Uterus (tissue), 4 donors: ENCODE data around the gene IL17RD. TPM values are rescaled to one million over a fixed set of nuclear protein-coding genes. Genes with fewer than 3 reads are reported as not detected.

Experiments
- DNase-seq, 2 donors: peaks; one replicate each; pipeline ENCODE4 v3.0.0-alpha.2; 2019 to 2020
- H3K27ac ChIP-seq, 2 donors: fragments of 200-600 bp; sonication (generic); 1 replicate in 1 of 2; 2 replicates in 1 of 2; pipeline ENCODE4 v1.5.1; 2016 to 2018
- H3K27me3 ChIP-seq, 2 donors: fragments of 200-600 bp; sonication (generic); one replicate each; pipeline ENCODE4 v1.5.1; 2018 to 2019; ENCODE audit warnings: control low read depth in 1 of 2
- H3K36me3 ChIP-seq, 2 donors: fragments of 200-600 bp; sonication (generic); one replicate each; pipeline ENCODE4 v1.5.1; 2019; ENCODE audit warnings: control low read depth in 1 of 2
- H3K4me1 ChIP-seq, 2 donors: fragments of 200-600 bp; sonication (generic); one replicate each; pipeline ENCODE4 v1.5.1; 2018 to 2019; ENCODE audit warnings: control low read depth in 1 of 2
- H3K4me3 ChIP-seq, 2 donors: fragments of 200-600 bp; sonication (generic); 1 replicate in 1 of 2; 2 replicates in 1 of 2; pipeline ENCODE4 v1.5.1; 2018 to 2019; ENCODE audit warnings: mild to moderate bottlenecking in 1 of 2
- H3K9me3 ChIP-seq, 2 donors: fragments of 200-600 bp; sonication (generic); one replicate each; pipeline ENCODE4 v1.5.1; 2019; ENCODE audit warnings: control low read depth in 1 of 2
- POLR2A ChIP-seq, 2 donors: fragments of 450-650 bp; IDR thresholded peaks; one replicate each; pipeline ENCODE4 v1.6.1; 2016; ENCODE audit warnings: antibody characterized with exemption in 2 of 2, mild to moderate bottlenecking in 1 of 2, moderate library complexity in 1 of 2
- intact Hi-C: fragments of 100-400 bp; cut with DNase I; formaldehyde crosslinking; loops from one replicate; pipeline ENCODE4 v1.15.1; 2023; ENCODE audit warnings: low total_unique reads
- total RNA-seq, 4 donors: library from RNA; depleted of rRNA in 3 of 4; stranded (reverse); fragments of >200 nt in 3 of 4; gene quantifications; one replicate each; pipeline versions ENCODE4 v1.1.0 to v1.2.4, GENCODE V29; 2014 to 2023
- TF ChIP-seq, protein P1 (sequence below), 4 experiments: fragments of 200-600 bp in 2 of 4; fragments of 450-650 bp in 2 of 4; sonication (generic) in 2 of 4; IDR thresholded peaks; one replicate each; pipeline ENCODE4 v1.5.1; 2016 to 2019; ENCODE audit warnings: antibody characterized with exemption in 4 of 4, mild to moderate bottlenecking in 2 of 4, moderate library complexity in 1 of 4
- donor health status: DM: yes; HTN: yes; CAD: no.

The IL17RD gene
- total RNA-seq, 4 donors from 2014 or later, result 19.0 to 95.9 (median 52.5) TPM

DNA sequence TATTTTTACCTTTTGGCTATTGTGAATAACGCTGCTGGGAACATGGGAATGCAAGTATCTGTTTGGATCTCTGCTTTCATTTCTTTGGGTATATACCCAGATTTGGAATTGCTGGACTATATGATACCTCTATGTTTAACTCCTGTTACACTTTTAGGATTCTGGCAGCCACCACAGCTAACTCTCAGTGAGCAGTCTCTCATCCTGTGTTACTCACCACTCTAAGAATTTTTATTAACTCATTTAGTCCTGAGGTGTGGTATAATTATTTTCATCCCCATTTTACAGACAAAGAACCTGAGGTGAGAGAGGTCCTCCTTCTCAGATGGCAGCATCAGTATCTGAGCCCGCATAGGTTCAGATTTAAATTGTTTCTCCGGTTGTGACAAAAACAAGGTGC, 103.6 kb downstream of the IL17RD start:
- no peak for DNase-seq
- no peaks in the 10 kb centered on the region for H3K36me3 ChIP-seq
- peak overlapping the region; percentile 65 to 75 for H3K27ac ChIP-seq
- H3K4me3 ChIP-seq, result no peak overlapping the region
- no peaks in the 10 kb centered on the region for H3K9me3 ChIP-seq
- H3K4me1 ChIP-seq, result peaks cover 0 to 5% of the 10 kb centered on the region in 2 donors
- intact Hi-C loops, result no loop called here
- TF ChIP-seq POLR2A (IDR thresholded peaks at IDR 0.05), result no peak
- TF ChIP-seq, protein P1, sequence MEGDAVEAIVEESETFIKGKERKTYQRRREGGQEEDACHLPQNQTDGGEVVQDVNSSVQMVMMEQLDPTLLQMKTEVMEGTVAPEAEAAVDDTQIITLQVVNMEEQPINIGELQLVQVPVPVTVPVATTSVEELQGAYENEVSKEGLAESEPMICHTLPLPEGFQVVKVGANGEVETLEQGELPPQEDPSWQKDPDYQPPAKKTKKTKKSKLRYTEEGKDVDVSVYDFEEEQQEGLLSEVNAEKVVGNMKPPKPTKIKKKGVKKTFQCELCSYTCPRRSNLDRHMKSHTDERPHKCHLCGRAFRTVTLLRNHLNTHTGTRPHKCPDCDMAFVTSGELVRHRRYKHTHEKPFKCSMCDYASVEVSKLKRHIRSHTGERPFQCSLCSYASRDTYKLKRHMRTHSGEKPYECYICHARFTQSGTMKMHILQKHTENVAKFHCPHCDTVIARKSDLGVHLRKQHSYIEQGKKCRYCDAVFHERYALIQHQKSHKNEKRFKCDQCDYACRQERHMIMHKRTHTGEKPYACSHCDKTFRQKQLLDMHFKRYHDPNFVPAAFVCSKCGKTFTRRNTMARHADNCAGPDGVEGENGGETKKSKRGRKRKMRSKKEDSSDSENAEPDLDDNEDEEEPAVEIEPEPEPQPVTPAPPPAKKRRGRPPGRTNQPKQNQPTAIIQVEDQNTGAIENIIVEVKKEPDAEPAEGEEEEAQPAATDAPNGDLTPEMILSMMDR (IDR thresholded peaks at IDR 0.05), result no peak
- H3K27me3 ChIP-seq, result no peaks in the 10 kb centered on the region

DNA sequence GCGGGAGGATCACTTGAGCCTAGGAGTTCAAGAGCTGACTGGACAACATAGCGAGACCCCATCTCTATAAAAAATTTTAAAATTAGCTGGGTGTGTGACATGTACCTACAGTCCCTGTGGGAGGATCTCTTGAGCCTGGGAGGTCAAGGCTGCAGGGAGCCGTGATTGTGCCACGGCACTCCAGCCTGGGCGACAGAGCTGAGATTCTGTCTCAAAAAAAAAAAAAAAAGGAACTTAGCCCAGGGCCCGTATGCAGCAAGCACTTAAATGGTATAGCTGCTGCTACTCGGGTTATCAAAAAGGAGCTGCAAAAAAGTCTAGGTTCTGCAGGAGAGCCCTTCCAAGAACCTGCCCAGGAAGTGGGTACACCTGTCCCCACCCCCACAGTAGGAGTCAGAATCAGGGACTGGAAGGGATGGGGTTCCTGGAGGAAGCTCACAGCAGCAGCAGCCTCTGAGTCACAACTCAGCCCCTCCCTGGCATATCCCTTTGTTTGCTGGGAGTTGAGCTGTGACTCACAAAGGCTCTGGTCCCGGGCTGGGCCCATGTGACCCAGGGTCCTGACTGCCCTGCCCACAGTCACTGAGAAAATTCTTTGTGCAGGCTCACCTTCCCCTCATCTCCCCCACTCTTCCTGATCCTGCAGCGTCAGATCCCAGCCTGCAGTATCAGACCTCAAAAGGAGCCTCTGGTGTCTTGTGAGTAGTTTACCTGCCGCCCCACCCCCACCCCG, 104.9 kb downstream of the IL17RD start, which contains the start of gene SPATA12:
Gene SPATA12 (plus strand): TSS at position 576 of the 733 bp plus-strand sequence. CDS start 13,031 bp downstream, outside the sequence.
- Histone ChIP-seq H3K4me1 (peaks cover 0 to 5% of the 10 kb centered on the region in 2 donors), H3K27me3 (no peaks in the 10 kb centered on the region), H3K36me3 (no peaks in the 10 kb centered on the region), H3K4me3 (no peak within 1 kb of the TSS), H3K27ac (peak within 1 kb of the TSS; percentile 65 to 75), H3K9me3 (no peaks in the 10 kb centered on the region)
- TF ChIP-seq, protein P1 (IDR thresholded peaks at IDR 0.05), result no peak
- no peak for TF ChIP-seq POLR2A (IDR thresholded peaks at IDR 0.05)
- DNase-seq, result peak; percentile 36 to 78
- intact Hi-C loops, result no loop called here

DNA sequence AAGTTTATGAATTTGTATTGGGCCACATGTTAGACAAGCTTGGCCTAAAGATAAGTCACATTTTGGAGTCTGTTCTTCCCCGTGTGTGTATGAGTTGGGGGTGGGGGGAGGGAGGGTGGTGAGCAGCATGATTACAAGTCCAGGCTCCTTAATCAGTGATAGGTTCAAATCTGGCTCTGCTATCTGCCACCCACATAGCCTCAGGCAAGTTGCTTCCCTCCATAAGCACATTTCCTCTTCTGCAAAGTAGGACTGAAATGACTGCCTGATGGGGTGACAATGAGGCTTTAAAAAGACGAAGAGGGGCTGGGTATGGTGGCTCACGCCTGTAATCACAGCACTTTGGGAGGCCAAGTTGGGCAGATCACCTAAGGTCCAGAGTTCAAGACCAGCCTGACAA, 105.7 kb downstream of the IL17RD start:
- Histone ChIP-seq H3K27me3 (no peaks in the 10 kb centered on the region), H3K36me3 (no peaks in the 10 kb centered on the region), H3K4me3 (no peak overlapping the region), H3K4me1 (peaks cover 0 to 5% of the 10 kb centered on the region in 2 donors), H3K27ac (no peak overlapping the region), H3K9me3 (no peaks in the 10 kb centered on the region)
- intact Hi-C loops, result no loop called here
- DNase-seq, result no peak
- TF ChIP-seq, protein P1 (IDR thresholded peaks at IDR 0.05), result no peak
- TF ChIP-seq POLR2A (IDR thresholded peaks at IDR 0.05), result no peak

DNA sequence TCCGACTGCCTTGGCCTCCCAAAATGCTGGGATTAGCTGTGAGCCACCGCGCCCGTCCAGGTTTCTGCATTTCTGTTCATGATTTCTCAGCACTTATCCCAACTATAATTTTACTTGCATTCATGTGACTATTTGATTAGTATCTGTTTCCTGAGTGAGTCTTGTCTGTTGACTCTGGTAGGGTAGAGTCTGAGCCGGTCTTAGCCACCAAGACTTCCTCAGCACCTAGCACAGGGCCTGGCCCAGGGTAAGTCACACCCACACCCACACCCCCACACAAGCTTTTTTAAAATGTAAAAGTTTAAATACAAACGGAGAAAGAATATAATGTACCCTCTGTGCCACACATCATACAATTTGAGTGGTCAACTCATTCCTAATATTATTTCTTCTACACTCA, 107.8 kb downstream of the IL17RD start:
- Histone ChIP-seq H3K27me3 (no peaks in the 10 kb centered on the region), H3K9me3 (no peaks in the 10 kb centered on the region), H3K4me1 (peaks cover 0 to 1% of the 10 kb centered on the region in 2 donors), H3K4me3 (no peak overlapping the region), H3K36me3 (no peaks in the 10 kb centered on the region), H3K27ac (no peak overlapping the region)
- no peak for DNase-seq
- TF ChIP-seq, protein P1 (IDR thresholded peaks at IDR 0.05), result no peak
- no peak for TF ChIP-seq POLR2A (IDR thresholded peaks at IDR 0.05)
- intact Hi-C loops, result no loop called here

DNA sequence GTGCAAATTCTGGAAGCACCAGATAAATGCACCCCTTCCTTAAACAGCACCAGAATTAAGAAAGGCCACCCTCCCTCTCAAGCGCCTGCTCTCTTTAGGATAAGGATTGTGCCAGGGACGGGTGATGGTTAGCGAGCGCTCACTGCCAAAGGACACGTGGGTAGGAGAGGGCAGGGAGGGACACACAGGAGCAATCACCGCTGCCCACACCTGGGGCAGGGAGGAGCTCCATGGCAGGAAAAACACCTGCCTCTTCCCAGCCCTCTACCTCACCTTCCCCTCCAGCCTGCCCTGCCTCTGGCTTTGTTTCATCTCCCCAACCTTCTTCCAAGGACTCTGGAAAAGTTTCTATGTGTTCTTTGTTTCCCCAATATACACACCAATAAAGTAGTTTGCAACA, 112.0 kb downstream of the IL17RD start:
- H3K4me3 ChIP-seq, result no peak overlapping the region
- DNase-seq, result no peak
- H3K27ac ChIP-seq, result no peak overlapping the region
- no peaks in the 10 kb centered on the region for H3K36me3 ChIP-seq
- TF ChIP-seq POLR2A (IDR thresholded peaks at IDR 0.05), result no peak
- TF ChIP-seq, protein P1 (IDR thresholded peaks at IDR 0.05), result no peak
- no peaks in the 10 kb centered on the region for H3K9me3 ChIP-seq
- H3K4me1 ChIP-seq, result no peaks in the 10 kb centered on the region
- intact Hi-C loops, result no loop called here
- no peaks in the 10 kb centered on the region for H3K27me3 ChIP-seq
